Activated B cell treated with CpG ODN at 0.5 μM for 24 hours (primary cell): ENCODE data around the gene GUSB. TPM values are rescaled to one million over a fixed set of nuclear protein-coding genes. Genes with fewer than 3 reads are reported as not detected.
"Not testable (repeated sequence)": the region's sequence is repeated elsewhere in the genome, so short reads cannot be mapped to it uniquely, and the experiment has no call there.

Source experiments
- ATAC-seq: fragments of 200-7000 bp; cut with Tn5 transposase; one replicate; pipeline ENCODE4 v1.10.0; 2021; ENCODE audit warnings: low read depth, mild to moderate bottlenecking, moderate library complexity
- CTCF ChIA-PET: fragments of 350-600 bp; sonication (Branson Sonifier 250); formaldehyde crosslinking; loops from one replicate; lab custom pipeline; 2021; ENCODE audit warnings: antibody characterized with exemption; lab: Charles Lee
- POLR2A ChIA-PET: fragments of 350-600 bp; sonication (Branson Sonifier 250); formaldehyde crosslinking; loops from one replicate; lab custom pipeline; 2021; ENCODE audit warnings: antibody characterized with exemption; lab: Charles Lee
- DNase-seq: peaks from one replicate; pipeline ENCODE4 v3.0.0; 2022
- H3K27ac Mint-ChIP-seq: one replicate; pipeline ENCODE4 v1.8.0; 2020; ENCODE audit warnings: mixed read lengths
- H3K27me3 Mint-ChIP-seq: one replicate; pipeline ENCODE4 v1.8.0; 2021; ENCODE audit warnings: mixed read lengths
- H3K36me3 Mint-ChIP-seq: one replicate; pipeline ENCODE4 v1.8.0; 2021; ENCODE audit warnings: low read depth, mixed read lengths
- H3K4me1 Mint-ChIP-seq: one replicate; pipeline ENCODE4 v1.8.0; 2021; ENCODE audit warnings: mixed read lengths
- H3K4me3 Mint-ChIP-seq: one replicate; pipeline ENCODE4 v1.8.0; 2020; ENCODE audit warnings: mild to moderate bottlenecking, mixed read lengths
- H3K9me3 Mint-ChIP-seq: one replicate; pipeline ENCODE4 v1.8.0; 2020; ENCODE audit warnings: mixed read lengths
- CTCF ChIP-seq: fragments of 200-600 bp; IDR thresholded peaks from one replicate; pipeline ENCODE4 v1.8.0; 2022; ENCODE audit warnings: antibody characterized with exemption, mild to moderate bottlenecking
- intact Hi-C: fragments of 100-400 bp; cut with micrococcal nuclease; formaldehyde crosslinking; loops from one replicate; pipeline ENCODE4 v1.15.1; 2024
- total RNA-seq: library from RNA; stranded (reverse); gene quantifications from 2 replicates; pipeline ENCODE4 v1.2.3, GENCODE V29; 2022

The GUSB gene
- total RNA-seq, 1 donor from 2014 or later: 40.8 TPM

GRCh38 chr7:66007232-66007631 lies 25.2 kb upstream of the GUSB start:
- intact Hi-C loops: no loop called here
- H3K36me3 Mint-ChIP-seq: no peaks in the 10 kb centered on the region
- no peak for DNase-seq
- no peaks in the 10 kb centered on the region for H3K4me1 Mint-ChIP-seq
- CTCF ChIA-PET: no interaction called here
- no peak for TF ChIP-seq CTCF
- H3K27ac Mint-ChIP-seq: no peak overlapping the region
- POLR2A ChIA-PET: no interaction called here
- peaks cover 3% of the 10 kb centered on the region for H3K27me3 Mint-ChIP-seq
- H3K4me3 Mint-ChIP-seq: no peak overlapping the region
- H3K9me3 Mint-ChIP-seq: no peaks in the 10 kb centered on the region
- ATAC-seq: no peak

- POLR2A ChIA-PET, H3K9me3 Mint-ChIP-seq, H3K36me3 Mint-ChIP-seq, DNase-seq, H3K27ac Mint-ChIP-seq, H3K4me3 Mint-ChIP-seq, intact Hi-C loops, H3K27me3 Mint-ChIP-seq, ATAC-seq, H3K4me1 Mint-ChIP-seq, CTCF ChIA-PET: not testable (repeated sequence)
Observed at GRCh38 chr7:66005115-66005671, 23.2 kb upstream of the GUSB start.

GRCh38 chr7:66000823-66001417 lies 18.9 kb upstream of the GUSB start:
- H3K27me3 Mint-ChIP-seq, ATAC-seq, H3K9me3 Mint-ChIP-seq, H3K27ac Mint-ChIP-seq, H3K4me3 Mint-ChIP-seq, DNase-seq, H3K36me3 Mint-ChIP-seq, H3K4me1 Mint-ChIP-seq, intact Hi-C loops: not testable (repeated sequence)
- POLR2A ChIA-PET: interaction anchor here (0.6 kb wide), 1 partner anchor 113 kb away, joined by 5 read pairs; no protein-coding TSS in a partner anchor
- CTCF ChIA-PET: interaction anchor here (0.6 kb wide), 1 partner anchor 8 kb away, joined by 4 read pairs; no protein-coding TSS in a partner anchor

GRCh38 chr7:65994984-65995383 lies 13.0 kb upstream of the GUSB start:
- H3K9me3 Mint-ChIP-seq, H3K4me1 Mint-ChIP-seq, H3K27me3 Mint-ChIP-seq, CTCF ChIA-PET, H3K27ac Mint-ChIP-seq, ATAC-seq, H3K4me3 Mint-ChIP-seq, POLR2A ChIA-PET, intact Hi-C loops, DNase-seq, H3K36me3 Mint-ChIP-seq: not testable (repeated sequence)

GRCh38 chr7:65992526-65992925 lies 10.5 kb upstream of the GUSB start:
- Mint-ChIP-seq H3K9me3 (no peaks in the 10 kb centered on the region), H3K4me3 (no peak overlapping the region), H3K4me1 (no peaks in the 10 kb centered on the region), H3K36me3 (no peaks in the 10 kb centered on the region), H3K27ac (no peak overlapping the region), H3K27me3 (peaks cover 3% of the 10 kb centered on the region)
- intact Hi-C loops: no loop called here
- no peak for DNase-seq
- ChIA-PET POLR2A (no interaction called here), CTCF (interaction anchor here (0.6 kb wide), 1 partner anchor 8 kb away, joined by 4 read pairs; no protein-coding TSS in a partner anchor)
- no peak for TF ChIP-seq CTCF
- ATAC-seq: no peak

GRCh38 chr7:65991829-65992228 lies 9.8 kb upstream of the GUSB start:
- H3K9me3 Mint-ChIP-seq, DNase-seq, ATAC-seq, H3K36me3 Mint-ChIP-seq, intact Hi-C loops, H3K27ac Mint-ChIP-seq, H3K4me3 Mint-ChIP-seq, H3K4me1 Mint-ChIP-seq, POLR2A ChIA-PET, CTCF ChIA-PET, H3K27me3 Mint-ChIP-seq: not testable (repeated sequence)

- Mint-ChIP-seq H3K27ac (no peak overlapping the region), H3K4me1 (no peaks in the 10 kb centered on the region), H3K36me3 (no peaks in the 10 kb centered on the region), H3K9me3 (no peaks in the 10 kb centered on the region), H3K27me3 (no peaks in the 10 kb centered on the region), H3K4me3 (no peak overlapping the region)
- ATAC-seq (no peak), DNase-seq (no peak)
- ChIA-PET CTCF (no interaction called here), POLR2A (no interaction called here)
- intact Hi-C loops: loop anchor here (10.0 kb wide), 1 partner anchor 615 kb away; the partner anchor contains the start of gene ZNF92
- no peak for TF ChIP-seq CTCF
Observed at GRCh38 chr7:65989694-65990080, 7.7 kb upstream of the GUSB start.

- DNase-seq, H3K27ac Mint-ChIP-seq, H3K27me3 Mint-ChIP-seq, POLR2A ChIA-PET, H3K4me3 Mint-ChIP-seq, CTCF ChIA-PET, H3K4me1 Mint-ChIP-seq, H3K36me3 Mint-ChIP-seq, ATAC-seq, H3K9me3 Mint-ChIP-seq: not testable (repeated sequence)
- intact Hi-C loops: loop anchor here (10.0 kb wide), 1 partner anchor 614 kb away; the partner anchor contains the start of gene ZNF92
Observed at GRCh38 chr7:65988503-65988902, 6.5 kb upstream of the GUSB start.
